Measurements from ENCODE around the gene ALS2. TPM values are rescaled to one million over a fixed set of nuclear protein-coding genes. Genes with fewer than 3 reads are reported as not detected.

Gene ALS2
- 28.4 and 29.3 TPM in 2 replicates for total RNA-seq (2021)
- long read RNA-seq, full-length matches to known transcripts: 63 of 100 reads
- long read RNA-seq, partial matches to known transcripts: 21 of 100 reads
- long read RNA-seq, other reads (novel, unspliced or antisense): 16 of 100 reads

GRCh38 chr2:201780674-201781493, at the start of gene ALS2:
Gene ALS2, minus strand, starts transcription at chr2:201780933. Its CDS starts 12,048 bp downstream, at chr2:201768885.
- Histone ChIP-seq H2BK120ac (ENCODE audit: low read depth, low read length, poor library complexity, severe bottlenecking) (no peak within 1 kb of the TSS), H3K18ac (ENCODE audit: insufficient read length, low read depth, low read length) (peak within 1 kb of the TSS; percentile 73)

More at GRCh38 chr2:201780674-201781493, at the start of gene ALS2:
- H3K27ac Mint-ChIP-seq: peak within 1 kb of the TSS; percentile 95 to 99 (median 95)
- Histone ChIP-seq H2BK12ac (ENCODE audit: insufficient read length, low read depth, low read length) (no peak within 1 kb of the TSS), H2BK5ac (ENCODE audit: insufficient read length, low read length) (no peak within 1 kb of the TSS), H4K20me1 (ENCODE audit: control insufficient read depth, insufficient read depth, insufficient read length) (no peaks in the 10 kb centered on the region), H4K91ac (ENCODE audit: insufficient read length, low read depth, low read length) (no peak within 1 kb of the TSS), H3K27me3 (ENCODE audit: insufficient read depth, low read length) (no peaks in the 10 kb centered on the region), H3K27ac (ENCODE audit: insufficient read length, low read depth, low read length) (peak within 1 kb of the TSS; percentile 18), H4K8ac (replicated peaks; ENCODE audit: insufficient read length, low read depth, low read length) (no peak within 1 kb of the TSS), H3T11ph (ENCODE audit: low read length) (no peak within 1 kb of the TSS), H3K23ac (ENCODE audit: insufficient read length, low read depth, low read length) (no peak within 1 kb of the TSS), H4K5ac (ENCODE audit: insufficient read length, low read depth, low read length) (peak within 1 kb of the TSS; percentile 2), H3K9ac (ENCODE audit: extremely low read depth, insufficient read length, low read length) (peak within 1 kb of the TSS; percentile 78), H2BK20ac (ENCODE audit: low read depth, low read length, poor library complexity, severe bottlenecking) (no peak within 1 kb of the TSS), H2AK5ac (ENCODE audit: insufficient read length, low read length) (no peak within 1 kb of the TSS), H3K79me2 (ENCODE audit: insufficient read depth, low read length) (peaks cover 10% of the 10 kb centered on the region; the same call in 1 of the 2 replicates), H3K23me2 (ENCODE audit: insufficient read length, low read depth, low read length, poor library complexity, severe bottlenecking) (peaks cover 15% of the 10 kb centered on the region), H3K4me2 (ENCODE audit: insufficient read depth, insufficient read length, low read length) (peak within 1 kb of the TSS; percentile 79), H3K9me3 (ENCODE audit: control insufficient read depth, low read depth, low read length) (no peaks in the 10 kb centered on the region), H3K56ac (ENCODE audit: insufficient read length, low read depth, low read length) (no peak within 1 kb of the TSS), H3K14ac (ENCODE audit: insufficient read depth, low read length) (peak within 1 kb of the TSS; percentile 86), H3K4ac (ENCODE audit: low read depth, low read length) (no peak within 1 kb of the TSS), H3K4me1 (ENCODE audit: insufficient read depth, low read length) (peaks cover 2% of the 10 kb centered on the region; the same call in 1 of the 2 replicates), H2AFZ (ENCODE audit: low read length) (peak within 1 kb of the TSS; percentile 90), H2BK15ac (ENCODE audit: low read depth, low read length) (no peak within 1 kb of the TSS), H3K79me1 (ENCODE audit: insufficient read depth, low read depth, low read length, poor library complexity, severe bottlenecking) (no peaks in the 10 kb centered on the region)
- no peaks in the 10 kb centered on the region for H3K36me3 Mint-ChIP-seq (ENCODE audit: insufficient read depth in 1 of 3, low read depth in 3 of 3)
- TF ChIP-seq CTCF (conservative IDR thresholded peaks at IDR 0.05): no peak
- WGBS (ENCODE audit: extremely low coverage, insufficient read length, low lambda C conversion rate): no CpG with 5 or more reads among the region's 60 CpGs
- peaks cover 6% of the 10 kb centered on the region; the same call in 1 of the 2 replicates for H3K27me3 Mint-ChIP-seq (ENCODE audit: low read depth)
- DNase-seq: peak; percentile 99
- no peaks in the 10 kb centered on the region for H3K9me3 Mint-ChIP-seq
- H3K4me1 Mint-ChIP-seq: peaks cover 31 to 33% of the 10 kb centered on the region in 2 experiments
- H3K4me3 Mint-ChIP-seq: peak within 1 kb of the TSS; percentile 85 to 93
